Stimulated activated CD4-positive, alpha-beta T cell treated with anti-CD3 and anti-CD28 coated beads, TNF-alpha, amount 100 ng/mL, for 4 hours (primary cell): Measurements from ENCODE around the gene PRR5.
"Not testable (repeated sequence)": the region's sequence is repeated elsewhere in the genome, so short reads cannot be mapped to it uniquely, and the experiment has no call there.

ENCODE experiments used
- DNase-seq, 3 experiments: peaks; one replicate each; pipeline ENCODE4 v3.0.0-alpha.2; 2020; ENCODE audit warnings: low read depth in 3 of 3

Gene PRR5

GRCh38 chr22:44735518-44736428, 33.8 kb downstream of the PRR5 start:
- peak; percentile 68 to 84 (median 73) for DNase-seq

DNA sequence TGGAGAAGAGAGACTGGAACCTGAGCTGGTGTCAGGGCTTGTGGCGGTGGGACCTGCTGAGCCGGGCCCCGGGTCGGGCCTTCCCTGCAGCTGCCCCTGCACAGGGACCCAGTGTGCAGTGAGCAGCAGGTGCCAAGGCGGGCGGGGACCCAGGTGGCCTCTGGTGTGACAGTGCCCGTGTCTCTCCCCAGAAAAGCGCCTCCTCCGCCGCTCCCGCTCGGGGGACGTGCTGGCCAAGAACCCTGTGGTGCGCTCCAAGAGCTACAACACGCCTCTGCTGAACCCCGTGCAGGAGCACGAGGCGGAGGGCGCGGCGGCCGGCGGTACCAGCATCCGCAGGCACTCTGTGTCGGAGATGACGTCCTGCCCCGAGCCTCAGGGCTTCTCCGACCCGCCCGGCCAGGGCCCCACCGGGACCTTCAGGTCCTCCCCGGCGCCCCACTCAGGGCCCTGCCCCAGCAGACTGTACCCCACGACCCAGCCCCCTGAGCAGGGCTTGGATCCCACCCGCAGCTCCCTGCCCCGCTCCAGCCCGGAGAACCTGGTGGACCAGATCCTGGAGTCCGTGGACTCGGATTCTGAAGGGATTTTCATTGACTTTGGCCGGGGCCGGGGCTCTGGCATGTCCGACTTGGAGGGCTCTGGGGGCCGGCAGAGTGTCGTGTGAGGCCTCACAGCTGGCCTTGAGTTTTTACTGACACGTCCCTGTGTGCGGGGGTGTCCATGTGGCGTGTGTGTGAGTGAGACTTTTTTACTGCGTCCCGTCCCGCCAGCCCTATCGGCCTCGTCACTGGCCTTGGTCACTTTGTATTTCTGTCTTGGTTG, 34.8 kb downstream of the PRR5 start:
- DNase-seq: no peak

DNA sequence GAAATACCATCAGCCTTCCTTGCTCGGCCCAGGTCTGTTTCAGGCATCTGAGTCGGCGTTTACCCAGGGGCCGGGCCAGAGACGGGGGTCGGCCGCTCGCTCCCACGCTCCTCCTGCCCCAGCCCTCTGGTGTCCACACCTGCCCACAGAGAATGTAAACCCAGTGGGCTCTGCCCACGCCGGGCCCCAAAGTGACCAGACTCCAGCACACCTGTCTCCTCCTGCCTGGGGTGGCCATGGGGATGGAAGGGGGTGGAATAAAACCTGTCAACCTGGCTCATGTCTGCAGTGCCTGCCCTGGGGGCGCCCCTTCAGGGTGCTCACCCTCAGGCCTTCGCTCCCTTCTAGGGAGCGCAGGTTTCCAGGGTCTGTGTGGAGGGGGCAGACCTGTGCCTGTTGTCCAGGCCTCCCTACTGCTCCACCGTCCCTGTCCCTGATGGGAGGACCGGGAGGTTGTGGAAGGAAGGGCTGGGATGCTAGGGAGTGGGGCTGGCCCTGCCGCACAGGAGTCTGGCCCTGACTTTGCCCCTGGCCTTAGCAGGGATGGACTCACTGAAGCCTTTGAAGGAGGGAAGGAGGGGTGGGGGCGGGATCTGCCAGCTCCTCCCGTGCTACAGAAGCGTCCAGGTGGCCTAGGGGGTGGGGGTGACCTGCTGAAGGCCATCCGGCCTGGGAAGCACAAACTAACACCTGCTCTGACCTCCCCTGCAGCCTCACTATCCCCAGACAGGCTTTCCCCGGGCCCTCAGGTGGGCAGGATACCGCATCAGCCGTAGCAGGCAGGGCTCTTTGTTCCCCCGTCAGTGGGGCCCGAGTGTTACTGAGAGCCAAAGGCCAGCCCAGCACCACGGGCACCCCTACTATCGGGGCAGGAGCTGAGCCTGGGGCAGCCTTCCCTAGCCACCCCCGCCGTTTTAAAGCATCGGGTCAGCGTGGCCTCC, 35.7 kb downstream of the PRR5 start:
- no peak for DNase-seq

- DNase-seq: no peak
These were observed 36.3 kb downstream of the PRR5 start for GRCh38 chr22:44738347-44738715.

DNA sequence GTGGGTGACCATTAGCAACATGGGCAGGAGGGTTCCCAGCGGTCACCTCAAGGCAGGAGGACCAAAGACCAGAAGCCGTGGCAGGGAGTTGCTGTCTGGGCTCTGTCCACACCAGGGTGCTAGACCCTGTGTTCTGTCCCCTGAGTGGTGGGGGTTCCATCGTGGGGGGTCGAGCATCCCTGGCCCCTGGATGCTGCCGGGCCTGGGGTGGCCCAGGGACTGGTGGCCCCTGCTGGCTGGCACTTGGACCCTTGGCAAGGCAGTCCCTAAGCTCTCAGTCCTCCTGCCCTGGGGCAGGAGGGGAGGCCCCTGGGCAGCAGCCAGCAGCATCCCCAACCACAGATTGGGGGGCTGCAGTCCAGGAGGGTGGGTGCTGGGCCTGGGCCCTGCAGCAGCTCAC, 37.0 kb downstream of the PRR5 start:
- DNase-seq: no peak

DNA sequence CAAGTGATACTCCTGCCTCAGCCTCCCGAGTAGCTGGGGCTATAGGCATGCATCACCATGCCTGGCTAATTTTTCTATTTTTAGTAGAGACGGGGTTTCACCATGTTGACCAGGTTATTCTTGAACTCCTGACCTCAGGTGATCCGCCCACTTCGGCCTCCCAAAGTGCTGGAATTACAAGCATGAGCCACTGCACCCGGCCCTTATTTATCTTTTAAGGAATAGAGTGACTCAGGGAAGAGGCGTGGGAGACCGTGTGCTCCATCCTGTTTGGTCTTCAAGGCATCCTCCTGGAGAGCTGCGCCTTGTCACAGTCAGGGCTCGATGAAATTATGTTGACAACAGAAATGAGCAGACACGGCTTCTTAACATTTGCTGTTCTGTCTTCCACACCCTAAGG, 37.7 kb downstream of the PRR5 start:
- DNase-seq: not testable (repeated sequence)

DNA sequence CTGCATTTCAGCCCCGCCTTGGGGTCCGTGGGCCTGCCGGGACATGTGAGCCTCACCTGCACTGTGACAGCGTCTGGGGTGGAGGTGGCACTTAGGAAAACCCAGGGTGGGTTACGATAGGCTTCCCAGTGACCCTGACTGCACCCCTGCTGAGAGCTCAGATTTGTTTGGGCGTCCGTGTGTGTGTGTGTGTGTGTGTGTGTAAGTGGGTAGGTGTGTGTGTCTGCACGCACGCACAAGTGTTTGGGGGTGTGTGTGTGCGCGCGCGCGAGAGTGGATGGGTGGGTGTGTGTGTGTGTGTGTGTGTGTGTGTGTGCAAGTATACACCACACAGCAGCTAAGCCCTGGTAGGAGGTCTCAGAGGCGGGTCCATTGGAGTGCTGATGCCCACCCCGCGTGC, 38.3 kb downstream of the PRR5 start:
- DNase-seq: no peak

GRCh38 chr22:44741929-44742328, 39.9 kb downstream of the PRR5 start:
- no peak for DNase-seq

GRCh38 chr22:44743247-44743646, 41.2 kb downstream of the PRR5 start:
- no peak for DNase-seq

- DNase-seq: no peak
These were observed 41.8 kb downstream of the PRR5 start for GRCh38 chr22:44743804-44744211.

DNA sequence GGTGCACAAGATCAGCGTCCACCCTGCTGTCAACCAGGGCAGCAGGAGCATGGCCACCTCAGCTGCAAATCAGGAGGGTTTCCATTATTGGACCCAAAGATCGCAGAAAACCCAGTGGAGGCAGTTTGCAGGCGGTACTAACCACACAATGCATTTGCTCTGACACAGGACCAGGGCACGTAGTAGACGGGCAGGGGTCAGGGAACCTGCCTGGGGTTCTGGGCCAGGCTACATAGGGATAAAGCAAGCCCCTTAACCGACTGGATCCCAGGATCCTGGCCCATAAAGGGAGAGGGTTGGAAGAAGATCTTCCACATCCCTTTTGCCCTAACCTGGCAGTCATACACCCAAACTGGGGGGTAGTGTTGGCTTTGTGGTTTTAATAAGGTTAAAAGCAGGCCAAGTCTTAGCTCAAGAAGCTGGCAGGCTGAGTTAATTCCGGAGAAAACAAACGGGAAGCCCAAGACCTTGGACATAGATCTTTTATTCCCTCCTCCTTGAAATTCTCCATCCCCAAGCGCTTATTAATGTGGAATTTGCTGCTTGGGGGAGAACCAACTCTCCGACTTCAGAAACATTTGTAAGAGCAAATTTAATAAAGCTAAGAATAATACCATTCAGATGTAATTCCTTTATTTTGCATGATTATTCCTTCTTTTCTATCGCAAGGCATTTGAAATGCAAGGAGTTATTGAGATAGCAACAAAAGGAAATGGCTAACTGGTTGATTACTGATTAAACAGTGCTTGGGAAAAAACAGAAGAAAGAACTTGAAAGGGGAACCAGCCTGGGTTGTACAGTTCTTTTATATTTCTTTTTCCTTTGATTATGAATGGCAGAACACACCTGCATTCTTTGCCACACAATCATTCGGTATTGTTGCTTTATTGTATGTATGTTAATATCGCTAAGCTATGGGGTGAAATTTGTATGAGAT, 44.1 kb downstream of the PRR5 start:
- no peak for DNase-seq

GRCh38 chr22:44747784-44748127, 45.8 kb downstream of the PRR5 start:
- DNase-seq: not testable (repeated sequence)

GRCh38 chr22:44748524-44748923, 46.5 kb downstream of the PRR5 start:
- DNase-seq: no peak

GRCh38 chr22:44750481-44750880, 48.5 kb downstream of the PRR5 start:
- no peak for DNase-seq

GRCh38 chr22:44752285-44753188, 50.5 kb downstream of the PRR5 start, which contains the start of gene ARHGAP8:
Gene ARHGAP8 (plus strand): TSS chr22:44752575. CDS start chr22:44786528, 33,953 bp downstream.
- no peak for DNase-seq

DNA sequence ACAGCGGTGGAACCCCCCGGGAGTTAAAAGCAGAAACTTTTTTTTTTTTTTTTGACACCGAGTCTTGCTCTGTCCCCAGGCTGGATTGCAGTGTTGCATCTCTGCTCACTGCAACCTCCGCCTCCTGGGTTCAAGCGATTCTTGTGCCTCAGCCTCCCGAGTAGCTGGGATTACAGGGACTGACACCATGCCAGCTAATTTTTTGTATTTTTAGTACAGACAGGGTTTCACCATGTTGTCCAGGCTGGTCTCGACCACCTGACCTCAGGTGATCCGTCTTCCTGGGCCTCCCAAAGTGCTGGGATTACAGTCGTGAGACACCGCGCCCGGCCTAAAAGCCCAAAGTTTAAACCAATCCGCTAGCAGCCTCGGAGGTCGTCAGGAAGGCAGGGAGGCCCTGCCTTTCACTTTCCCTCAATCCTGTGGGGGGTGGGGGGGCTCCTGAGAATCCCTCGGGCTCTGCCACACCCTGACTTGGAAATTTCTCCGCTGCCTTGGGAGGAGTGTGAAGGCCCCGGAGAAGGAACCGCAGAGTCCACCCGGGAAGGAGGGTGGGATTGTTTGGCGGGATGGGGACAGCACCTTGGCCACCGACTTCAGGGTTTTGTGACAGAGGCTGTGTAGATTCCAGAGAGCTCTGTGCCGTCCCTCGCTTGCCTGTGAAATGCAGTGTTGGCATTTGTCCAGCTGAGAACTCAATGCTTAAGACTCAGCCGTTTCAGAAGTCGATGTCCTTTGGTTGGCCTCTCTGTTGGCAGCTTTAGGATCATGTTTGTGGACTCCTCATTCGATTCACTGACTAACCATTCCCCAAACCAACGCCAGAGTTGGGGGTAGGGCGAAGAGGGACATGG, 51.4 kb downstream of the PRR5 start:
- DNase-seq: no peak

DNA sequence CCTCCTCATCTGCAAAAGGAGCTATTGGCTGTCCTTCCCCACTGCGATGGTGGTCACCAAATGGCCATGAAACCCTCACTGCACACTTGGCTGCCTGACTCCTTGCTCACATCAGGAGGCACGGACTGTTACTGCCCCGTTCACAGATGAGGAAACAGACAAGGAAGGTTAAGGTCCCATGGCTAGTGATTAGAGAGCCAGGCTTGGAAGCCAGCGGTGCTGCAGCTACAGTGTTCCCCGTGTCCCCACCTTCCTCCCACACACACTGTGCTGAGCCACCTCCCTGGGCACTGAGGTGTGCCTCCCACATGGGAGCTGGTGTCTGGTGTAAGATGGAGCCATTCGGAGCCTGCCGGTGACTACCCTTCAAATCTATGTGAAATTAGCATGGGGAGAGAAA, 53.0 kb downstream of the PRR5 start:
- DNase-seq: no peak

GRCh38 chr22:44755417-44755816, 53.4 kb downstream of the PRR5 start:
- no peak for DNase-seq

- DNase-seq: no peak
These were observed 54.0 kb downstream of the PRR5 start for GRCh38 chr22:44755956-44756361.
